GM12878 (cell line): ENCODE measurements around the gene CLBA1. TPM values are rescaled to one million over a fixed set of nuclear protein-coding genes. Genes with fewer than 3 reads are reported as not detected.

Source experiments
- ATAC-seq: fragments of 200-7000 bp; cut with Tn5 transposase; 3 replicates; pipeline ENCODE4 v1.9.1; 2020; ENCODE audit warnings: mild to moderate bottlenecking, moderate library complexity
- BruUV-seq: library from RNA; stranded (reverse); fragments of 400-500 nt; replicated peaks from 2 replicates; lab custom pipeline; 2021; lab: Mats Ljungman, UMichigan
- CTCF ChIA-PET: fragments of 300-600 bp; sonication (Branson Sonifier 250); formaldehyde crosslinking; extraction: SDS; loops from one replicate; lab custom pipeline; 2021; ENCODE audit warnings: inconsistent platforms; lab: Yijun Ruan, JAX
- POLR2A ChIA-PET: fragments of 350-600 bp; formaldehyde crosslinking; extraction: SDS; loops from one replicate; lab custom pipeline; 2021; ENCODE audit warnings: inconsistent platforms; lab: Charles Lee
- RAD21 ChIA-PET: fragments of 300-600 bp; sonication (Branson Sonifier 250); formaldehyde crosslinking; loops from one replicate; lab custom pipeline; 2023; ENCODE audit warnings: antibody characterized with exemption; ENCODE audit not compliant: unreplicated experiment; lab: Charles Lee
- SMC1A ChIA-PET: fragments of 300-600 bp; sonication (Branson Sonifier 250); formaldehyde crosslinking; loops from one replicate; lab custom pipeline; 2023; ENCODE audit not compliant: unreplicated experiment, uncharacterized antibody; lab: Charles Lee
- DNase-seq: peaks from one replicate; pipeline ENCODE4 v3.0.0-alpha.2; 2011; ENCODE audit warnings: low read depth, low spot score
- FAIRE-seq: peaks from 3 replicates; lab custom pipeline; 2011; peaks lifted over from hg19 to GRCh38; lab: Jason Lieb, UNC
- H2AFZ ChIP-seq: 2 replicates; pipeline ENCODE4 v1.6.0; 2011; ENCODE audit warnings: low read depth, low read length, control low read depth; ENCODE audit not compliant: control insufficient read depth
- H3K27ac ChIP-seq: 2 replicates; pipeline ENCODE4 v1.5.1; 2011; ENCODE audit warnings: control low read depth; ENCODE audit not compliant: control insufficient read depth, insufficient read depth
- H3K27me3 ChIP-seq, 2 experiments: replicated peaks in 1 of 2; 2 replicates each; pipeline versions ENCODE4 v1.6.0 to v1.6.1; 2011; ENCODE audit warnings: low read length in 1 of 2; ENCODE audit not compliant: control insufficient read depth in 2 of 2, insufficient read depth in 2 of 2
- H3K36me3 ChIP-seq, 2 experiments: 2 replicates each; pipeline ENCODE4 v1.5.1; 2011; ENCODE audit warnings: low read length in 1 of 2; ENCODE audit not compliant: control insufficient read depth in 2 of 2, insufficient read depth in 2 of 2
- H3K4me1 ChIP-seq: 2 replicates; pipeline ENCODE4 v1.6.1; 2011; ENCODE audit warnings: mild to moderate bottlenecking, low read length, moderate library complexity, mixed read lengths; ENCODE audit not compliant: control insufficient read depth, insufficient read depth
- H3K4me2 ChIP-seq: 2 replicates; pipeline ENCODE4 v1.6.0; 2011; ENCODE audit warnings: control low read depth; ENCODE audit not compliant: control insufficient read depth, insufficient read depth
- H3K4me3 ChIP-seq: fragments of 200-600 bp; sonication (generic); 2 replicates; pipeline ENCODE4 v1.5.1; 2016
- H3K79me2 ChIP-seq: 2 replicates; pipeline ENCODE4 v1.6.0; 2011; ENCODE audit warnings: low read length; ENCODE audit not compliant: control insufficient read depth, insufficient read depth
- H3K9ac ChIP-seq: 2 replicates; pipeline ENCODE4 v1.8.0; 2011; ENCODE audit warnings: low read length, control low read depth, mixed read lengths; ENCODE audit not compliant: control insufficient read depth, insufficient read depth
- H3K9me3 ChIP-seq: replicated peaks from 3 replicates; pipeline ENCODE4 v1.5.1; 2011; ENCODE audit warnings: mild to moderate bottlenecking, low read length; ENCODE audit not compliant: control insufficient read depth, insufficient read depth
- H4K20me1 ChIP-seq: 2 replicates; pipeline ENCODE4 v1.6.0; 2011; ENCODE audit not compliant: control insufficient read depth, insufficient read depth
- CHD1 ChIP-seq: IDR thresholded peaks from 2 replicates; pipeline ENCODE4 v1.6.1; 2012; ENCODE audit warnings: low read depth, low read length, improper control_type of control experiment
- GABPA ChIP-seq: IDR thresholded peaks from 2 replicates; pipeline ENCODE4 v1.6.1; 2014; ENCODE audit warnings: antibody characterized with exemption, low read depth, mild to moderate bottlenecking, inconsistent platforms
- NBN ChIP-seq: fragments of 450-650 bp; IDR thresholded peaks from 2 replicates; pipeline ENCODE4 v1.6.1; 2016
- NFXL1 ChIP-seq: fragments of 450-650 bp; IDR thresholded peaks from 2 replicates; pipeline ENCODE4 v1.6.1; 2017; ENCODE audit warnings: antibody characterized with exemption, mild to moderate bottlenecking, borderline replicate concordance
- RAD21 ChIP-seq: IDR thresholded peaks from 2 replicates; pipeline ENCODE4 v1.6.1; 2011; ENCODE audit warnings: mild to moderate bottlenecking, low read depth, low read length, moderate library complexity; ENCODE audit not compliant: insufficient read depth
- RUNX3 ChIP-seq: IDR thresholded peaks from 2 replicates; pipeline ENCODE4 v1.6.1; 2012; ENCODE audit warnings: low read length, inconsistent platforms
- SIN3A ChIP-seq: IDR thresholded peaks from 2 replicates; pipeline ENCODE4 v1.6.1; 2012; ENCODE audit warnings: low read depth, low read length, improper control_type of control experiment
- SMARCA5 ChIP-seq: fragments of 450-650 bp; IDR thresholded peaks from 2 replicates; pipeline ENCODE4 v1.6.1; 2017; ENCODE audit warnings: mild to moderate bottlenecking
- SMC3 ChIP-seq: IDR thresholded peaks from 2 replicates; pipeline ENCODE4 v1.6.1; 2011; ENCODE audit warnings: low read length, improper control_type of control experiment, borderline replicate concordance
- STAT3 ChIP-seq: IDR thresholded peaks from 2 replicates; pipeline ENCODE4 v1.6.1; 2011; ENCODE audit warnings: low read depth, low read length, improper control_type of control experiment
- YY1 ChIP-seq: IDR thresholded peaks from 2 replicates; pipeline ENCODE4 v1.6.1; 2011; ENCODE audit warnings: low read depth, mild to moderate bottlenecking, low read length
- ZNF207 ChIP-seq: fragments of 450-650 bp; IDR thresholded peaks from 2 replicates; pipeline ENCODE4 v1.6.1; 2014; ENCODE audit warnings: antibody characterized with exemption, mild to moderate bottlenecking, borderline replicate concordance
- WGBS: methylation state at CpG from one replicate; pipeline ENCODE4 v1.1.6; 2016; ENCODE audit warnings: low lambda C conversion rate; ENCODE audit not compliant: insufficient replicate concordance, insufficient coverage; ENCODE audit errors: missing lambda C conversion rate; 5-methylcytosine and 5-hydroxymethylcytosine counted together
- in situ Hi-C: fragments of 300-500 bp; cut with MboI; formaldehyde crosslinking; loops from 9 replicates; pipeline ENCODE4 v1.14.3; 2018; ENCODE audit warnings: mixed read lengths
- intact Hi-C: fragments of 100-400 bp; cut with micrococcal nuclease; formaldehyde crosslinking; loops from one replicate; pipeline ENCODE4 v1.14.2; 2022; ENCODE audit not compliant: unreplicated experiment
- polyA plus RNA-seq, 11 experiments: library from polyadenylated mRNA; depleted of rRNA in 4 of 11; unstranded in 6 of 11; stranded (reverse) in 5 of 11; fragments of >200 nt; fragmentation: Nextera tagmentation in 4 of 11; fragmentation: Illumina TruSeq in 1 of 11; extraction: Ambion mirVana in 4 of 11; extraction: Trizol in 1 of 11; gene quantifications; 1 replicate in 1 of 11; 2 replicates in 10 of 11; pipeline versions ENCODE4 v1.2.1 to v1.2.3, GENCODE V29; 2011 to 2016; ENCODE audit warnings: inconsistent platforms in 2 of 11, missing spikeins in 2 of 11, low read depth in 1 of 11
- total RNA-seq, 4 experiments: library from RNA; depleted of rRNA in 3 of 4; stranded (reverse); fragments of >200 nt in 3 of 4; fragmentation: Illumina TruSeq in 1 of 4; extraction: Trizol in 1 of 4; gene quantifications; 2 replicates each; pipeline versions ENCODE4 v1.2.1 to v1.2.3, GENCODE V29; 2013 to 2021
- TF ChIP-seq, protein P1 (sequence below), 3 experiments: IDR thresholded peaks in 2 of 3; conservative IDR thresholded peaks in 1 of 3; 2 replicates each; pipeline ENCODE4 v1.5.1; 2011; ENCODE audit warnings: low read depth in 3 of 3, low read length in 3 of 3, mild to moderate bottlenecking in 3 of 3, control low read depth in 2 of 3, moderate library complexity in 2 of 3, inconsistent platforms in 1 of 3, mixed read lengths in 1 of 3; ENCODE audit not compliant: control insufficient read depth in 2 of 3, insufficient read depth in 1 of 3; ENCODE audit errors: extremely low read depth in 1 of 3
- TF ChIP-seq, protein P2 (sequence below): fragments of 150-350 bp; IDR thresholded peaks from 2 replicates; pipeline ENCODE4 v1.6.1; 2014; ENCODE audit warnings: mild to moderate bottlenecking, low read depth, low read length
- TF ChIP-seq, protein P3 (sequence below): fragments of 450-650 bp; IDR thresholded peaks from 2 replicates; pipeline ENCODE4 v1.6.1; 2017; ENCODE audit warnings: mild to moderate bottlenecking, moderate library complexity

The CLBA1 gene
- total and polyA plus RNA-seq, 10 of the 15 experiments (the other 5 are each of a cell fraction or from before 2014, with no cell fraction given): 0.07 to 1.1 (median 0.62) TPM; not detected in 1

DNA sequence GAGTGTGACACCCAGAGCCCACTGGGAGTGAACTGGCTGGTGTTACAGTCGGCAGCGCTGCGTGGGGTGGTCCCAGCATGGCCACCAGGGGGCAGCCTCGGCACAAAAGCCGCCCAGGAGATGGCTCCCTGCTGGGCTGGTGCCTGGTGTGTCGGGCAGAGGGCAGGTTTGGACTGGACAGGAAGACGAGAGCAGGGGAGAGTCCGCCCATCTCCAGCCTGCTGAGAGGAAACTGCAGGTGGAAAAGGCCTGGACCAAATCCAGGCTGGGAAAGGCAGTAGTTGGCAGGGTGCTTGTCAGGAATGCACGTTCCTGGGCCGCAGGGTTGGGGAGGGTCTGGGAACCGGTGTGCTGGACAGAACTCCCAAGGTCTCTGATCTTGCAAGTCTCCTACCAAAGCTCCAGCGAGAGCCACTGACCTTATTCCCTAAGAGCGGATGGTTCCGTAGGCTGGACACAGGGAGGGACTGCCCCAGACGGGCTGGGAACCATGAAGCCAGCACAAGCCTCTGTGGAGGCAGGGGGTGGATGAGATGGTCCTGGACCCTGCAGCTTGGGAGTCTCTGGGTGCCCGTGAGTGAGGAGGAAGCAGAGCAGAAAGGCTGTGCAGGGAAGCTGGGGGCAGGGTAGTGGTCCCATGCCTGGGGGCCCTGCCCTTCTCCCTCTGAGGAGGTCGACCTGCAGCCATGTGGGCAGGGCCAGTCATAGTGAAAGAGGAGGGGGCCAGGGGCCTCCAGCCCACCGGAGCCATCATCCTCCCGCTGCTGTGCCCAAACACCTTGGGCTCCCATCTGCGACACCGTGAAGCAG lies 9.2 kb upstream of the CLBA1 start:
- Histone ChIP-seq H3K4me3 (no peak overlapping the region), H3K27me3 (peaks cover 7 to 10% of the 10 kb centered on the region in 2 experiments), H3K4me2 (no peak overlapping the region), H3K9me3 (no peaks in the 10 kb centered on the region), H3K9ac (no peak overlapping the region), H3K4me1 (no peaks in the 10 kb centered on the region; the same call in 1 of the 2 replicates), H2AFZ (no peak overlapping the region), H3K36me3 (no peaks in the 10 kb centered on the region), H3K79me2 (no peaks in the 10 kb centered on the region), H3K27ac (no peak overlapping the region), H4K20me1 (no peaks in the 10 kb centered on the region)
- 32% methylated on average over 21 of the region's 21 CpGs for WGBS
- ATAC-seq: peak; percentile 95
- POLR2A ChIA-PET: no interaction called here
- intact Hi-C loops: loop anchor here (1.0 to 10.0 kb wide), 3 partner anchors 69 to 110 kb away; no protein-coding TSS in a partner anchor
- CTCF ChIA-PET: interaction anchor here (0.6 to 5.0 kb wide), 10 partner anchors 13 to 110 kb away, joined by 3 to 82 read pairs (median 5); no protein-coding TSS in a partner anchor
- SMC1A ChIA-PET: interaction anchor here (1.0 to 3.4 kb wide), 6 partner anchors 8 to 105 kb away, joined by 3 to 24 read pairs (median 4); no protein-coding TSS in a partner anchor
- no TSS peak for BruUV-seq
- TF ChIP-seq, protein P1, sequence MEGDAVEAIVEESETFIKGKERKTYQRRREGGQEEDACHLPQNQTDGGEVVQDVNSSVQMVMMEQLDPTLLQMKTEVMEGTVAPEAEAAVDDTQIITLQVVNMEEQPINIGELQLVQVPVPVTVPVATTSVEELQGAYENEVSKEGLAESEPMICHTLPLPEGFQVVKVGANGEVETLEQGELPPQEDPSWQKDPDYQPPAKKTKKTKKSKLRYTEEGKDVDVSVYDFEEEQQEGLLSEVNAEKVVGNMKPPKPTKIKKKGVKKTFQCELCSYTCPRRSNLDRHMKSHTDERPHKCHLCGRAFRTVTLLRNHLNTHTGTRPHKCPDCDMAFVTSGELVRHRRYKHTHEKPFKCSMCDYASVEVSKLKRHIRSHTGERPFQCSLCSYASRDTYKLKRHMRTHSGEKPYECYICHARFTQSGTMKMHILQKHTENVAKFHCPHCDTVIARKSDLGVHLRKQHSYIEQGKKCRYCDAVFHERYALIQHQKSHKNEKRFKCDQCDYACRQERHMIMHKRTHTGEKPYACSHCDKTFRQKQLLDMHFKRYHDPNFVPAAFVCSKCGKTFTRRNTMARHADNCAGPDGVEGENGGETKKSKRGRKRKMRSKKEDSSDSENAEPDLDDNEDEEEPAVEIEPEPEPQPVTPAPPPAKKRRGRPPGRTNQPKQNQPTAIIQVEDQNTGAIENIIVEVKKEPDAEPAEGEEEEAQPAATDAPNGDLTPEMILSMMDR (IDR thresholded peaks at IDR 0.05 in 2 of 3, conservative IDR thresholded peaks at IDR 0.05 in 1 of 3; ENCODE audit: control insufficient read depth in 2 of 3, extremely low read depth in 1 of 3, insufficient read depth in 1 of 3, low read depth in 3 of 3, low read length in 3 of 3): peak; percentile 88 to 97 (median 97); a peak in 5 of 6 replicates
- TF ChIP-seq SMC3 (peak; percentile 99), YY1 (peak; percentile 80), RUNX3 (no peak), NFXL1 (no peak), SIN3A (no peak), RAD21 (peak; percentile 92), ZNF207 (peak; percentile 30; the same call in 1 of the 2 replicates), NBN (peak; percentile 49; the same call in 1 of the 2 replicates), GABPA (no peak), STAT3 (no peak), SMARCA5 (no peak), CHD1 (no peak)
- TF ChIP-seq, protein P2, sequence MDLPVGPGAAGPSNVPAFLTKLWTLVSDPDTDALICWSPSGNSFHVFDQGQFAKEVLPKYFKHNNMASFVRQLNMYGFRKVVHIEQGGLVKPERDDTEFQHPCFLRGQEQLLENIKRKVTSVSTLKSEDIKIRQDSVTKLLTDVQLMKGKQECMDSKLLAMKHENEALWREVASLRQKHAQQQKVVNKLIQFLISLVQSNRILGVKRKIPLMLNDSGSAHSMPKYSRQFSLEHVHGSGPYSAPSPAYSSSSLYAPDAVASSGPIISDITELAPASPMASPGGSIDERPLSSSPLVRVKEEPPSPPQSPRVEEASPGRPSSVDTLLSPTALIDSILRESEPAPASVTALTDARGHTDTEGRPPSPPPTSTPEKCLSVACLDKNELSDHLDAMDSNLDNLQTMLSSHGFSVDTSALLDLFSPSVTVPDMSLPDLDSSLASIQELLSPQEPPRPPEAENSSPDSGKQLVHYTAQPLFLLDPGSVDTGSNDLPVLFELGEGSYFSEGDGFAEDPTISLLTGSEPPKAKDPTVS: no peak
- TF ChIP-seq, protein P3, sequence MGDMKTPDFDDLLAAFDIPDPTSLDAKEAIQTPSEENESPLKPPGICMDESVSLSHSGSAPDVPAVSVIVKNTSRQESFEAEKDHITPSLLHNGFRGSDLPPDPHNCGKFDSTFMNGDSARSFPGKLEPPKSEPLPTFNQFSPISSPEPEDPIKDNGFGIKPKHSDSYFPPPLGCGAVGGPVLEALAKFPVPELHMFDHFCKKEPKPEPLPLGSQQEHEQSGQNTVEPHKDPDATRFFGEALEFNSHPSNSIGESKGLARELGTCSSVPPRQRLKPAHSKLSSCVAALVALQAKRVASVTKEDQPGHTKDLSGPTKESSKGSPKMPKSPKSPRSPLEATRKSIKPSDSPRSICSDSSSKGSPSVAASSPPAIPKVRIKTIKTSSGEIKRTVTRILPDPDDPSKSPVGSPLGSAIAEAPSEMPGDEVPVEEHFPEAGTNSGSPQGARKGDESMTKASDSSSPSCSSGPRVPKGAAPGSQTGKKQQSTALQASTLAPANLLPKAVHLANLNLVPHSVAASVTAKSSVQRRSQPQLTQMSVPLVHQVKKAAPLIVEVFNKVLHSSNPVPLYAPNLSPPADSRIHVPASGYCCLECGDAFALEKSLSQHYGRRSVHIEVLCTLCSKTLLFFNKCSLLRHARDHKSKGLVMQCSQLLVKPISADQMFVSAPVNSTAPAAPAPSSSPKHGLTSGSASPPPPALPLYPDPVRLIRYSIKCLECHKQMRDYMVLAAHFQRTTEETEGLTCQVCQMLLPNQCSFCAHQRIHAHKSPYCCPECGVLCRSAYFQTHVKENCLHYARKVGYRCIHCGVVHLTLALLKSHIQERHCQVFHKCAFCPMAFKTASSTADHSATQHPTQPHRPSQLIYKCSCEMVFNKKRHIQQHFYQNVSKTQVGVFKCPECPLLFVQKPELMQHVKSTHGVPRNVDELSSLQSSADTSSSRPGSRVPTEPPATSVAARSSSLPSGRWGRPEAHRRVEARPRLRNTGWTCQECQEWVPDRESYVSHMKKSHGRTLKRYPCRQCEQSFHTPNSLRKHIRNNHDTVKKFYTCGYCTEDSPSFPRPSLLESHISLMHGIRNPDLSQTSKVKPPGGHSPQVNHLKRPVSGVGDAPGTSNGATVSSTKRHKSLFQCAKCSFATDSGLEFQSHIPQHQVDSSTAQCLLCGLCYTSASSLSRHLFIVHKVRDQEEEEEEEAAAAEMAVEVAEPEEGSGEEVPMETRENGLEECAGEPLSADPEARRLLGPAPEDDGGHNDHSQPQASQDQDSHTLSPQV: peak; percentile 55; the same call in 1 of the 2 replicates
- in situ Hi-C loops: no loop called here
- FAIRE-seq: peak; percentile 76
- peak; percentile 5 for DNase-seq
- RAD21 ChIA-PET: interaction anchor here (0.9 to 3.8 kb wide), 4 partner anchors 41 to 110 kb away, joined by 3 to 26 read pairs (median 5); no protein-coding TSS in a partner anchor
